ENCODE data around the gene SH3BP5. TPM values are rescaled to one million over a fixed set of nuclear protein-coding genes. Genes with fewer than 3 reads are reported as not detected.
A peak's percentile ranks its signal among the peaks of the same experiment; 100 is the strongest.

Gene SH3BP5
- total RNA-seq, 1 donor from 2014 or later, result 7.7 TPM

- peak; percentile 76 for DNase-seq (ENCODE audit: low read depth)
Measured at GRCh38 chr3:15205934-15206661, 126.3 kb downstream of the SH3BP5 start, which contains the start of gene CAPN7. Gene CAPN7, plus strand, starts transcription at chr3:15206246. Its CDS starts 250 bp downstream, at chr3:15206496.

GRCh38 chr3:15205482-15205933, 126.9 kb downstream of the SH3BP5 start:
- no peak for DNase-seq (ENCODE audit: low read depth)

Other genes with a start within 250 kb of the SH3BP5 start
- gene RBSN, start 233.4 kb downstream of the SH3BP5 start, total RNA-seq, result 14.1 and 24.7 TPM in 2 replicates
- gene CAPN7, start 126.3 kb downstream of the SH3BP5 start, total RNA-seq, result 16.8 and 46.8 TPM in 2 replicates
- 22.4 and 30.4 TPM in 2 replicates for gene METTL6, start 95.0 kb upstream of the SH3BP5 start, total RNA-seq
- 22.8 and 45.3 TPM in 2 replicates for gene EAF1, start 95.0 kb upstream of the SH3BP5 start, total RNA-seq
- gene COLQ, start 189.1 kb upstream of the SH3BP5 start, total RNA-seq, result 0.65 TPM in 1 of 2 replicates, not detected in the other